Ureter (tissue), 1 donor: ENCODE measurements around the gene FGF2. TPM values are rescaled to one million over a fixed set of nuclear protein-coding genes. Genes with fewer than 3 reads are reported as not detected.
"Not testable (repeated sequence)": the region's sequence is repeated elsewhere in the genome, so short reads cannot be mapped to it uniquely, and the experiment has no call there.

Experiments used
- DNase-seq: peaks from one replicate; pipeline ENCODE4 v3.0.0-alpha.2; 2020; ENCODE audit warnings: low spot score
- total RNA-seq: library from RNA; stranded (reverse); gene quantifications from one replicate; pipeline ENCODE4 v1.2.4, GENCODE V29; 2023
- donor health status: DM: yes; HTN: yes; CAD: no.

FGF2 gene
- 12.2 TPM for total RNA-seq

GRCh38 chr4:122826553-122827257, at the start of gene FGF2:
FGF2 (plus strand) TSS chr4:122826831; CDS start chr4:122827175, 344 bp downstream.
- DNase-seq: peak; percentile 74

DNA sequence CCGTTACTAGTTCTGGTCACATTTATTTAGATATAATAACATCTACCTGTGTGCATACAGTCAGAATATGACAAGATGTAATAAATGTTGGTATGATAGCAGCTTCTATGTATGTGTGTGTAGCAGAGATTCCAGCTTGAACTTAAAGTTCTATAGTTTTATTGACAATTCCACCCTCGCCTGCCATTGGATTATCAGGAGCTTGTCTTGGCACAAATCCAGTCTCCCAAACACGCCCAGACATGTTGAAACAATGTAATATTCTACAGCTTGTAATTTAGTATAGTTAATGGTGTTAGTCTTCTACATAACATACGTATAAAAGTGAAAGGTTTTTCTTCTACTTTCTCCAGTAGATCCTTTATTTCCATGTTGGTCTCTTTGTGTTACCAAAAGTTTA, 49.7 kb upstream of the FGF2 start:
- DNase-seq: no peak

- no peak for DNase-seq
Observed at GRCh38 chr4:122777846-122778673, 48.6 kb upstream of the FGF2 start.

DNA sequence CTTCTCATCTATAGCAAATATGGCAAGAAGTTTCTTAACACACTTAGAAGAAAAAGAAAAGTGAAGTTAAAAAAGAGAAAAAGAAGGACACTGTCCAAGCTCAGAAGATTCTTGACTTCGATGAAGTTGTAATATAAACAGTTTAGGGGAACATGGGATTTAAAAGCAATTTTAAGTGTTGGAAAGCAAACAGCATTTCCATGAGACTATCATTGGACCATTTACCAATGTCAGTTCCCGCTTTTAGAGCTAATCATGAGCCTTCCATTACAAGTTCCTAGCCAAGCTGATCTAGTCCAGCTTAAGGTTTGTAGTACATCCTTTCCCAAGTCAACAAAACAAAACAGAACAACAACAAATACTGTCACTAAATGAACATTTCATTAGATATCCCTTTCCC, 45.1 kb upstream of the FGF2 start:
- no peak for DNase-seq

DNA sequence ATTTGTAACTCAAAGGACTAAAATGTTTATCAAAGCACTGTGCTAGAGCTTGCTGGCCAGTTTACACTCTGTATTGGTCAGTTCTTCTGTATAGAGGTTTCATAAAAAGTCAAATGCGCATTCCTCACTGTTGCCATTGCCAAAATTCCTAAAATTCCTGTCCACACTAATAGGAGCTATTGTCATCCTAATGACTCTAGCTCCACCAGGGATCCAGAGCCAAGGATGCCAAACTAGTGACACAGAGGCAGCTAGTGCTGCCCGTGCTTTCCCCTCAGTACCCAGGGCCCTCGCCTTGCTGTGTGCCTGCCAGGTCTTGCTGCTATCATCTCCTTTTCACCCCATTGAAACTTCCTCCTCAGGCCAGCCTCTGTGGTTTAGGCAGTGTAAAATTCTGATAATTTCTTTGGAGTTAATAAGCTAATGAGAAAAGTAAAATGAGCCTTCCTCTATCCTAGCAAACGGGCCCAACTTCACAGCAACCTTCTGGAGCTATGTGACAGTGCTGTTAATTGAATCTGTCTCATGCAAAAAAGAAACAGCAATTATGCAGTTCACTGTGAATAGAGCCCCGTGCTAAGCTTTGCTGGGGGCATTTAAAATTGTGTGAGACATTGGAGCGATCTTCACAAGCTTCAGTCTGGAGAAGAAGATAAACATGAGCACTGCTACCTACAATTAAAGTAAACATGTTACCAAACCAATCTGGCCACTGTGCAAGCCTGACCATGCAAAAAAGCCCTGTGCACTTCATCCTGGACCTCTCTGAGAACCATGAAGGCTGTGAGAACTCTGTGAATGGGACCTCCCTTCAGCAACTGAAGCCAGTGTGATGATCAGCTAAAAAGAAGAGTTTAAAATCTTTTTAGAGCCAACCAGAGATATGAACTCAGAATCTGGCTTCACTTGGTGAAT, 43.1 kb upstream of the FGF2 start:
- peak; percentile 54 for DNase-seq

DNA sequence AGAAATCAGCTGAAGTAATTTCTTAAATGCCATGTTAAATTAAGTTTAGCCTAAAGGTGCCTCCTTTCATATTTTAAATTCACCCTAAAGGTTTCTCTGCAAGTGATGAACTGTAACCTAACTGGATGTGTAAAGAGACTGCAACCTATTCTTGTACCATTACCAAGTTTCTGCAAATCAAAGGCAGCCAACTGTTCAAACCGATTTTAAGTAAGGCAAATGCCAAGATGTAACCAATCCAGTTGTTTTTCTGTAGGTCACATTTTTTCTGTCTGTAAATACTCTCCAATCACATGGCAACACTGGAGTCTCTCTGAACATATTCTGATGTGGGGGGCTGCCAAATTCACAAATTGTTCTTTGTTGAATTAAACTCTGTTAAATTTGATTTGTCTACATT, 42.4 kb upstream of the FGF2 start:
- no peak for DNase-seq

- no peak for DNase-seq
Observed at GRCh38 chr4:122785099-122785498, 41.5 kb upstream of the FGF2 start.

GRCh38 chr4:122786296-122786695, 40.3 kb upstream of the FGF2 start:
- not testable (repeated sequence) for DNase-seq

GRCh38 chr4:122786920-122787319, 39.7 kb upstream of the FGF2 start:
- DNase-seq: not testable (repeated sequence)

DNA sequence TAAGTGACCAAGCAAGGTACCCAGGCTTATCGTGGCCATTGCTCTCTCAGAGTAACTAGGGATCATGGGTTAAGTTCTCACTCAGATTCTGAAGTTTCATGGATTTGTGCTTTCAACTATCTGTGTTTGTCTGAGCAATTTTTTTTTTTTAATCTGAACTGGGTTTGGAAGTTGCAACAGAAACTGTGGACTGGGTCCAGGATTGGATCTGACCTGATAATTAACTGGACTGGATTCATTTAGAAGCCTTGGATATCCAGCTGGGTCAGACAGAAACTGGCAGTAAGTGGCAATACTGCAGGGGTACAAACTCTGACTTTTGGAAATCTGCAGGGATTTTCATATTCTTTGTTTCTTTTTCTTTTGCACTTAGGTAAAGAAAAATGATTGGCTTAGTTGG, 38.7 kb upstream of the FGF2 start:
- no peak for DNase-seq

- no peak for DNase-seq
Observed at GRCh38 chr4:122788935-122789334, 37.7 kb upstream of the FGF2 start.

- DNase-seq: no peak
Observed at GRCh38 chr4:122793811-122794210, 32.8 kb upstream of the FGF2 start.

- no peak for DNase-seq
Observed at GRCh38 chr4:122796801-122797404, 29.7 kb upstream of the FGF2 start.

- DNase-seq: no peak
Observed at GRCh38 chr4:122797405-122798094, 29.1 kb upstream of the FGF2 start.

DNA sequence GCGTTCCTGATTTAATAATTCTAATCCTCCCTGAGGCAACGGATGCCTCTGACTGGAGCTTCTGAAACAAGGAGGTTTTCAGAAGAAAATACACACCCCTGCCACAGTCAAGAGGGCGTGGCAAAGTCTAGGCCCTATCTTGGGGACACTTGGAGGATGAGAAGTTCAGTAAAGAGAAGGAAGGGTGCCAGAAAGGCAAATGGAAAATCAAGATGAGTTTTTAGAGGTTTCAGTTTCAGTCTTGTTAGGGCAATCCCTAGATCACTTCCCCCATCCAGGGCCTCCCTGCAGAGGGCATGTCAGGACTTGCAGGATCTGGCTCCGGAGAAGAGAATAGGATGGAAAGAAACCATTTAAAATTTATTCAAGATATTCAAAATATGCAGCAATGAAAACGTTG, 28.5 kb upstream of the FGF2 start:
- peak; percentile 46 for DNase-seq

DNA sequence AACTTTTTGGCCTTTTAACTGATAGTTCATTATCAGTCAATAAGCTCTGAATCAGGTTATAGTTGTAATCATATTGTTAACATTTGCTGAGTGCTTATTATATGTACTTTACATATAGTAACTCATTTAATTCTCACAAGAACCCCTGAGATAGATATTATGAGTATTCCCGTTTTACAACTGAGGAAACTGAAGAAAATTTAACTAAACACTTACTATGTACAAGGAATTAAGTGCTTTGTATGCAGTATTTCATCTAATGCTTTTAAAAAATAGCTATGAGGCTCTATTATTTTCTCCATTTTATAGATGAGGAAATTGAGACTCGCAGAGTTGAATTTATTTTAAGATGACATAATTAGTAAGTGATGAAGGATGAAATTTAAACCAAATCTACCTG, 27.7 kb upstream of the FGF2 start:
- no peak for DNase-seq

DNA sequence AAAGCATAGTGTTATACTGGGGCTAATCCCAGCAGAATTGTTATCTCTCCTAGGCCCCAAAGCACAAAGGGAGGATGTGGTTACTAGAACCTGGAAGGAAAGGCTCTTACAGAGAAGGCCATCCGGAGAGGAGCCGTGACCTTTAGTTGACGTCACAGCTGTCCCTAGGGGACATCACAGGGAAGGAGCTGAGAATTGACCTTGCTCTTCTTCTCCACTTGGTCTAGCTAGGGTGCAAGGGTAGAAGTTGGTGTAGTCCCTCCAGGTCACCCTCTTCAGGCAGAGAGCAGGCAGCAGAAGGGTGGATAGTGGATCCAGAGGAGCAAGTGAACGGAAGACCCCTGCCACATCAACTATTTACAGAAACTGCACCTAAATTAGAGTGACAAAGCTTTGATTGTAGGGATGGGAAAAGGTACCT, 22.8 kb upstream of the FGF2 start:
- DNase-seq: no peak

GRCh38 chr4:122806981-122807679, 19.5 kb upstream of the FGF2 start:
- no peak for DNase-seq

DNA sequence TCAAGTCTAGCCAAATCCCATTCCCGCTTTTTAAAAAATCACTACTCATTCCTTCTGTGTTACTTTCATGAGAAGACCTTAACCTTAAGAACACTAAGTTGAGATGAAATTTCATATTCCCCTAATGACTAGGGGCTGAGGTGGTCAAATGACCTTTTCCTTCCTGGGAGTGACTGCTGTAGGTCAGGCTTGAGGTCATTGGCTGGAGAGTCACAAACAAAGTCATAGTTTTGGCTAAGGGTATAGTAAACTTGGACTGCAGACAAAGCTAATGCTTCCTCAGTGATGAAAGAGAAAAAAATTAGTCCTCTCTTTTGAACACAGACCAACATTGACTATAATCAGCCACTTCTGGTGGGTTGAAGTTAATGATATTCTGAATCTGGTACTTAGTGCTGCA, 16.0 kb upstream of the FGF2 start:
- no peak for DNase-seq

DNA sequence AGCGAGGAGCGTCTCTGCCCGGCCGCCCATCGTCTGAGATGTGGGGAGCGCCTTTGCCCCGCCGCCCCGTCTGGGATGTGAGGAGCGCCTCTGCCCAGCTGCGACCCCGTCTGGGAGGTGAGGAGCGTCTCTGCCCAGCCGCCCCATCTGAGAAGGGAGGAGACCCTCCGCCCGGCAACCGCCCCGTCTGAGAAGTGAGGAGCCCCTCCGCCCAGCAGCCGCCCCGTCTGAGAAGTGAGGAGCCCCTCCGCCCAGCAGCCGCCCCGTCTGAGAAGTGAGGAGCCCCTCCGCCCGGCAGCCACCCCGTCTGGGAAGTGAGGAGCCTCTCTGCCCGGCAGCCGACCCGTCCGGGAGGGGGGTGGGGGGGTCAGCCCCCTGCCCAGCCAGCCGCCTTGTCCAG, 14.8 kb upstream of the FGF2 start:
- not testable (repeated sequence) for DNase-seq
